Nucleus accumbens (tissue), 56 donors: ENCODE results near the gene BRD1.
"Not testable (repeated sequence)": the region's sequence is repeated elsewhere in the genome, so short reads cannot be mapped to it uniquely, and the experiment has no call there.

Experiments
- DNase-seq, 56 donors: peaks; one replicate each; lab custom pipeline; 2025; lab: John Stamatoyannopoulos, UW

Gene BRD1

GRCh38 chr22:49853981-49854831, 26.5 kb upstream of the BRD1 start:
- DNase-seq: peak in 12 of 56 donors; percentile 6 to 46 (median 21)

GRCh38 chr22:49852898-49853894, 25.5 kb upstream of the BRD1 start, which contains the start of gene ZBED4:
ZBED4 (plus strand) TSS chr22:49853844; CDS start chr22:49883663, 29,819 bp downstream.
- DNase-seq: peak; percentile 53 to 97 (median 92)

GRCh38 chr22:49852568-49852897, 24.9 kb upstream of the BRD1 start:
- DNase-seq: not testable (repeated sequence)

DNA sequence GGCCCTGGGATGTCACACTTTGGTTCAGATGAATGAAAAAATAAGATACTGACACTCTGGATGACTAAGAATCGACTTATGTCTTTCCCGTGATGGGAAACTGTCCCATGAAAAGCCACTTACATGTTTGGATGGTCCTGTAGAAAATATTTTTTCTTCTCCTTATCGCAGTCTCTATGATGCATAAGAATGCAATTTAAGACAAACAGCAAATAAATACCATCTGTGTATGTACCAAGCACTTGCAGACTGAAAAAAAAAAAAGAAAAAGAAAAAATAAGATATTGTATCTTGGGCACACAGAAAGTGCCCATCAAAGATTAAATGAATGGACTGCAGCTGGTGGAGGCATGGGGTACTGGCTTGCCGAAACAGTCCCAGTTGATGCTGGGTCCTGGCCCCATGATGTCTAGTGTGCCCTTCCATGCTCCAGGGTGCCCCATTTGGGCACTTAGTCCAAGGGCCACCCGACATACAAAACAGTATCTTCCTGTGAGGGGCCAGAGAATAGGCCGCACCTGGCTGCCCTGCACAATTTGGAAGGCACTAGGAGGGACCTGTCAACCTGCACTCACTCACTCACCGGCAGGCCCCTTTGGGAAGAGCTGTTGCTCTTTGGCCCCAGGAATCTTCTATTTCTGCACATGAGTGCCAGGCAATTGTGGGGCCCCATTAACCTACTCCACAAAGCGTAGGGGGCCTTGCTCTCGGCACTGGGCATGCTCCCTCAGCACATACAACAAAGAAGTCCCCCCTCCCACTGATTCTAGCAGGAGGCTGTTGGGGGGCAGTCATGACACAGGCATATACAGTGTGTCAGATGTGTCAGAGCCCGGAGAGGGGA, 23.5 kb upstream of the BRD1 start:
- no peak for DNase-seq

GRCh38 chr22:49850021-49850911, 22.6 kb upstream of the BRD1 start:
- DNase-seq: no peak

DNA sequence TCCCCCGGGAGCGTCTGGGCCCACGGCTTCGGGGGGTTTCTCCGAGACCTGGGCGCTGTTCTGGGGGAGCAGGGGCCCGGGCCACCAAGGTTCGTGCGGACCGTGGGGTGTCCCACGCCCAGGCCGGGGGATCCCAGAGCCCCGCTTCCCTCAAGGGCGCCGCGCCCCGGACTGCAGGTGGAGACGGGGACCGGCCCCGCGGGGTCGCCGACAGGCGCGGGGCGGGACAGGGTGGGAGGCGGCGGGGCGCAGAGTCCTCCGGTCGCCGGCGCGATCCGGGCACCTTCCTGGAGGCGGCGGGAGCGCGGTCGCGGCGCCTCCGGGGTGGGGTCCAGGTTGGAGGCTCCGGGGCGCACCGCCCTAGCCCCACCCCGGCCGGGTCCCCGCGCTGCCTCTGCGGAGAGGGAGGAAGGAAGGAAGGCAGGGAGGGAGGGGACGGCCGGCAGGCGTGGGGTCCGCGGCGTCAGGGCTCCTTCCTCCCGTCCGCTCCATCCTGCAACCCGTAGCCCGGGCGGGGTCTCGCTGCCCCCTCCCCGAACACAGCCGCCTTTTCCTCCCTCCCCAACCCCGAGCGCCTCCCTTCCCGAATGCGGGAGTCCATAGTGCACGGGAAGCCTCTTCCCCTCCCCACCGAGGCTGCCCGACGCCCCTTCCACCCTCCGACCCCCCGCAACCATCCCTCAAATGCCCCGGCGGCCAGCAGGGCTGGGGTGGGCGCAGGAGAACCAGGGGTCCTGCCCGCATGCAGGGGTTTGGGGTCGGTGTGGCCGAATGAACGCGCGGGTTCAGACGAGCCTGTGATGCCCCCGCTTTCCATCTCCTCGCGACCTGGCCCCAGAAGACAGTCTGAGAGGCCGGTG, 21.7 kb upstream of the BRD1 start:
- no peak for DNase-seq

DNA sequence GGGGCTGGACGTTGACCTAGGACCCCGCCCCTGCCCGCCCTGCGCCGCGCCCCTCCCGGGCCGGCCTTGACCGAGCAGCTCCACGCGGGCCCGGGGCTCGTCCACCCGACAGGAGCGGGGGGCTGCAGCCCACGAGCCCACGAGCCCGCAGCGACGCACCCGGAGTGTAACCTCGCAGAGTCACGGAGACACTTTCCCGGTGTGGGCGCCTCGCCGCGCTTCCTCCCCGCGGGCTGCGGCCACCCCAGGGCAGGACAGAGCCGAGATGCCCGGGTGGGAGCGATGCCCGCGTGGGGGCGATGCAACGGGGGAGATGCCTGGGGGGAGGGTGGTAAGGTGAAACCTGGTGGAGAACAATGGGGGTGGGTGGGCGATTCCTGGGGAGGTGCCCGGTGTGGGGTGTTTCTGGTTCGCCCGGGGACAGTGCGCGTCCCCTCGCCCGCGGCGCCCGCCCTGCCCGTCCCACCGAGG, 21.1 kb upstream of the BRD1 start:
- DNase-seq: no peak

DNA sequence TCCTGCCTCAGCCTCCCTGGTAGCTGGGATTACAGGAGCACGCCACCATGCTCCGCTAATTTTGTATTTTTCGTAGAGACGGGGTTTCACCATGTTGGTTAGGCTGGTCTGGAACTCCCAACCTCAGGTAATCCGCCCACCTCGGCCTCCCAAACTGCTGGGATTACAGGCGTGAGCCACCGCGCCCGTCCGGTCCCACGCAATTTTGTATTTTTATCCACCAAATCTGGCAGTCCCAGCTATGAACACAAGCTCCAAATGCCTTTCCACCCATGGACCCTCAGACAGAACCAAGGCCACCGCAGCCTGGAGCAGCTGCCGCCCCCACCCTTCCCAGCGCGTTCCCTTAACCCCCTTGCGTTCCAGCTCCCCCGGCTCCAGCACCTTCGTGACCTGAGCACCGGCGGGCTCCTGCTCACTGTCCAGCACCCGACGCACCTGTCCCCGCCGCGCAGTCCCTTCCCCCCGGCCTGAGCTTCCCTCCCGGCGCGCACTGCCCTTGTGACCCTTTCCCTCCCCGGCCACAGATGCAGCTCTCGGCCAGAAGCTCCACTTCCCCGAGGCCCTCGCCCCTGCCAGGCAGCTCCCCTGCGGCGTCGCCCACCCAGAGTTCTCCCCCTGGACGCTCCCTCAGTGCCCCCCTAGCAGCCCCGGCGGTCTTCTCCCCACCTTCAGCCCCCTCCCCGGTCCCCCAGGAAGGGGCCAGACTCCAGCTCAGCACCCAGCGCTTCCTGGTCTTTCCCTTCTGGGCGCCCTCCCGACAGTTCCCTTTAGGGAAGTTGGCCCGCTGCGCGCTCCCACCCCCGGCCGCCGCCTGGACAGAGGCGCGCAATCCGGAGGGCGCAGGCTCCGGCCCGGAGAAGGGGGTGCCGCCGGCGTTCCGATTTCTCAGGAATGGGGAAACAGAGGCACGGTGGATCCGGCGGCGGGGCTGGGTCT, 20.3 kb upstream of the BRD1 start:
- DNase-seq: no peak

DNA sequence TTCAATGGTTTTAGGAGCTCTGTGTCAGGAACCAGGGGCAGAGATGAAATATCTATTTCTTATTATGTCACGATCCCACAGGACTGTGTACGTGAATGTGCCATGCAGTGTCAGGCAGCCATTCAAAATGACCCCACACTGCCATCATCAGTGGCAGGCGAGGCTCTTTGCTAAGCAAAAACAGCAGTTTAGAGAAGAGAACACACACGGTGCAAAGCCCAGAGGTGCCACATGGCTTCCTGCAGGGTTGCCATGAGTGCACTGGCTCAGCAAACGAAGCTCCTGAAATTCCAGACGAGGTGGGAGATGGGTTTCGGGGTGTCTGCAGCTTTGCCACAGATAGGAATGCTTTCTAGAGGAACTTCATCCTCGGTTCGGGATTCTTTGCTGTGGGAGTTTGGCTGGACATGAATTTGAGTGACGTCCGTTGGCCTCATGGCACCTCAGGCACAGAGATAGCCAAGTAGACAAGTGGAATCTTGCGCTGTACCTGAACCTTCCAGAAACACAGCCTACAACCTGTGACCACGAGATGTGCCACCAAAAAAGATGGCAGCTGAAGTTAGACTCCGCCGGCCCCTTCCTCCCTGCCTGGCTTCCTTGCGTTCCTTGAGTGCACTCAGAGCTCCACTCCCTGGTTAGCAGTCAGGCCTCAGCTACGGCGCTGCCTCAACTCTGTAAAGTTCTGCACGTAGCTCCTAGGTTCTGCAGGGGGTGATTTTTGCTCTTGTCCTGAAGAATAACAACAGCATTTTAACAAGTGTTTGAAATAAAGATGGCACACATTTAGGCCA, 18.2 kb upstream of the BRD1 start:
- DNase-seq: no peak

GRCh38 chr22:49845241-49845640, 17.6 kb upstream of the BRD1 start:
- DNase-seq: no peak

DNA sequence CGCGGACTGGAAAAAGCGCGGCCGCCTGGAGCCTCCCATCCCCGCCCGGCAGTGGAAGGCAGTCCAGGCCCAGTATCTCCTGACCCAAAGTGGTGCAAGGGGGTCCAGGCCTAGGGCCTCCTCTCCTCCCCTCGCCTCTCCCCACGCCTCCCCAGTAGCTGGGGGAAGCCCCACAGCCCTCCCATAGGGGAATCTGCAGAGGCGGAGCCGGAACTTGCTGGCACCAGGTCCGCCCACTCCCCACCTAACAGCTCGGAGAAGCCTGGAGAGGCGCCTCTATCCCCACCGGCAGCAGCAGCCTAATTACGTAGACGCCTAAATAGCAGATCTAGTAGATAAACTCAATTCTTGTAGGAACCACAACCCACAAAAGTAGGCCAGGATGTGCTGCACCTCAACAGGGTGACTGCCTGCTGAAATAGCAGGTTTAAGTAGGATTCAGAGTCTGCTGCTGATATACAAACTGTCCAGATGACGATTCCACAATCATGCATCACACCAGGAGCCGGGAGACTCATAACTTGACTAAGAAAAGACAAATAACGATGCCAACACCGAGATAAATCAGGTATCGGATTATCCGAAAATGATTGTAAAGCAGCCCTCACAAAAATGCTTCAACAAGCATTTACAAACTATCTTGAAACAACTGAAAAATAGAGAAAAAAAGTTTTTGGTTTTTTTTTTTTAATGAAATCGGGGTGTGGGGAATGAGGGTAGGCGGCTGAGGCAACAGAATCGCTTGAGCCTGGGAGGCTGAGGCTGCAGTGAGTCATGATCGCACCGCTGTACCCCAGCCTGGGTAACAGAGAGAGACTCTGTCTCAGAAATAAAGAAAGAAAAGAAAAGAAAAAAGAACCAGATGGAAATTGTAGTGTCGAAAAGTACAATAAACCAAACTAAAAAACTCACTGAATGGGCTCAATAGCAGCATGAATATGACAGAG, 11.4 kb upstream of the BRD1 start:
- no peak for DNase-seq

- no peak for DNase-seq
Measured at GRCh38 chr22:49833340-49834007, 5.8 kb upstream of the BRD1 start.

- DNase-seq: no peak
Measured at GRCh38 chr22:49829044-49829853, 1.6 kb upstream of the BRD1 start.

DNA sequence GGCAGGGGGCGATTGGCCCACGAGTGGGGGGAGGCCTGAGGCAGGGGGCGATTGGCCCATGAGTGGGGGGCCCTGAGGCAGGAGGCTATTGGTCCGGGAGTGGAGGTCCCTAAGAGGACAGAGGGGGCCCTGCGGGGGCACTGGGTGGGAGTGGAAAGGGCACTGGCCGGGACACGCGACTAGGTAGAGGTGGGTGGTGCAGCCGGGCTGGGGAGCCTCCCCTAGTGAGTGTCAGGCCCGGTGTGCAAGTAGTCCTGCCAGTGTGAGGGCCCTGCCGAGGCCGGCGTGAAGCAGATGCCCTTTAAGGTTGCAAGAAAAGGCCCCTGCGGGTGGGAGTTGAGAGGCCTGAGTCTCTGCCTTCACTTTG, 909 bp upstream of the BRD1 start:
- peak in 1 of 56 donors; percentile 31 for DNase-seq
